ENCODE measurements around the gene ETV7.
"Not testable (repeated sequence)": the region's sequence is repeated elsewhere in the genome, so short reads cannot be mapped to it uniquely, and the experiment has no call there.

- not testable (repeated sequence) for TF ChIP-seq CTCF (IDR thresholded peaks at IDR 0.05; ENCODE audit: low read depth, low read length, missing input control); ATF3 (IDR thresholded peaks at IDR 0.05); GABPA (IDR thresholded peaks at IDR 0.05 in 1 of 2, conservative IDR thresholded peaks at IDR 0.05 in 1 of 2); SP1 (IDR thresholded peaks at IDR 0.05); REST (IDR thresholded peaks at IDR 0.05); JUND (IDR thresholded peaks at IDR 0.05); MAX (IDR thresholded peaks at IDR 0.05); YY1 (IDR thresholded peaks at IDR 0.05); RXRA (IDR thresholded peaks at IDR 0.05); EGR1 (IDR thresholded peaks at IDR 0.05; ENCODE audit: low read depth in 2 of 2); HNF4A (conservative IDR thresholded peaks at IDR 0.05)
Measured at GRCh38 chr6:36409718-36410117, 22.2 kb upstream of the ETV7 start.

All from liver (tissue), 3 donors.